HG02981 (cell line): ENCODE results near the gene IL1R1.

Experiments used
- ATAC-seq: cut with Tn5 transposase; IDR thresholded peaks from one replicate; pipeline ENCODE4 v1.9.1; 2021; ENCODE audit warnings: mild to moderate bottlenecking, moderate library complexity; ENCODE audit not compliant: unreplicated experiment

Gene IL1R1

DNA sequence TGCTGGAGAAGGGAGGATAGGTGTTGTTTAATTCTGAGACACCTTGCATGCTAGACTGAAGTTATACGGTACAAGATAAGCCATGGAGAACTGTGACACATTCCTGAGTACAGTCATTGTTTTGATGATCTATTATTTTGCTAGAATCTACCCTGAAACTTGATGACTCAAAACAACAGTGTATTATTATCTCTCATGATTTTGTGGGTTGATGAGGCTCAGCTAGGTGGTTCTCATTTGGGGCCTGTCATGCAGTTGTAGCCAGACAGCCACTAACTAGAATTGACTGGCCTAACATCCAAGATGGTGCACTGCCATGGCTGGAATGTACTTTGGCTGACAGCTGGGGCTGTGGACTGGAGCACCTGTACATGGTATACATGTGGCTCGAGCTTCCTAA, 5.4 kb upstream of the IL1R1 start:
- no peak for ATAC-seq

- ATAC-seq: no peak
Observed at GRCh38 chr2:102138331-102138730, 4.2 kb upstream of the IL1R1 start.

- no peak for ATAC-seq
Observed at GRCh38 chr2:102139851-102140250, 2.7 kb upstream of the IL1R1 start.

DNA sequence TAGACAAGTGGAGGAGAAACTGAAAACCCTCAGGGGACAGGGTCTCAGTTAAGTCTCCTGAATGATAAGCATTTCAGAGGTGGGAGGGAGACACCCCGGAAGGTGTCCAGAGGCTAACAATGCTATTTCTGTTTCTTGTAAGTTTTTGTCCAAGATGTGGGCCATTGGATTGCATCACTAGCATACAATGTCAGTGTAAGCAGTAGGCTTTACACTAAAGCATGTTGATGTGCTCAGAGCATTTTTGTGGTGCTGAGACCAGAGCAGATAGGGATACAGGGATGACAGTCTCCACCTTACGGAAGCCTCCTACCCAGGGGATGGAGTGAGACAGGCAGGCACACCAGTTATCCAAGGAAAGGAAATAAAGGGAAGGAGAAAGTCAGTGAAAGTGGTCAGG, 2.2 kb upstream of the IL1R1 start:
- no peak for ATAC-seq

DNA sequence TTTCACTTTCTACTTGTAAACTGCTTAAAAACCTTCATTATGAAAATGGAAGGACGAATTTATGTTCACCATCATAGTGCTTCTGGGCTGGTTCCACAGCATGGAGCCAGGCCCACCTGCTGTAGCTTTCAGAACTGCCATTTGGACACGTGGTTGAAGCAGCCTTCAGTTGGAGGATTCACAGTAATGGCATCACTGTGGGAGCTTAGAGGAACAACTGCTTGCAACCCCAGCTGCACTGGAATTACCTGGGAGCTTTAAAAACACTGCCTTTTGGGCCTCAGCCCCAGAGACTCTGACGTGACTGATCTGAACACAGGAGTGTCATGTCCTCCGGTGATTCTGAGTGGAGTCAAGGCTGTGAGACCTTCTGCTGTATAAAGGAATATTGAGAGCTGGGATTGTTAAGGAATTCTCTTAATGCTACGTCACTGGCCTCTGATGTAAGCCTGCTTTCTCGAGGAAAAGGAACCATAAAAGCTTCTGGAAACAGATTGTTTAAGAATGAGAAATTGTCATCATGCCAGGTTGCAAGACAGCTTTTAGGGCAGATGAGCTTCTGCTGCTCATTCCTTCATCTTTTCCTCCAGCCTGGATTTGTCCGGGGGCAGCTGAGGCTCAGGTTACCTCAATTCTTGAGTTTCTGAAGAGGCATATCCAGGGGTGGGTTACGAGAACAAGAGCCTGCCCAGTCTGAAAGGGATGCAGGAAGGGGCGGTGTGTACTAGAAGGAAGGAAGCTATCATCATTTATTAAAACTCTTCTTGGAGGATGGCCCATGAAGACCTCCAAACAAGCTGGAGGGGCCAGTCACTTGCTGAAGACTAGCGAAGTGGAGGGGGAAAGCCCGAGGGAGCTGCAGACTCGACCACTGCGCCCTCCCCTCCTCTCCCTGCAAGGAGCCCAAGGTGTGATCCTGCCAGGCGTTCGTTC, 1.3 kb upstream of the IL1R1 start:
- ATAC-seq: no peak

GRCh38 chr2:102142829-102143449, 393 bp downstream of the IL1R1 start:
- no peak for ATAC-seq

- ATAC-seq: no peak
Observed at GRCh38 chr2:102143450-102143985, 972 bp downstream of the IL1R1 start.

- no peak for ATAC-seq
Observed at GRCh38 chr2:102144128-102144527, 1.6 kb downstream of the IL1R1 start.

GRCh38 chr2:102145107-102145506, 2.6 kb downstream of the IL1R1 start:
- ATAC-seq: no peak

DNA sequence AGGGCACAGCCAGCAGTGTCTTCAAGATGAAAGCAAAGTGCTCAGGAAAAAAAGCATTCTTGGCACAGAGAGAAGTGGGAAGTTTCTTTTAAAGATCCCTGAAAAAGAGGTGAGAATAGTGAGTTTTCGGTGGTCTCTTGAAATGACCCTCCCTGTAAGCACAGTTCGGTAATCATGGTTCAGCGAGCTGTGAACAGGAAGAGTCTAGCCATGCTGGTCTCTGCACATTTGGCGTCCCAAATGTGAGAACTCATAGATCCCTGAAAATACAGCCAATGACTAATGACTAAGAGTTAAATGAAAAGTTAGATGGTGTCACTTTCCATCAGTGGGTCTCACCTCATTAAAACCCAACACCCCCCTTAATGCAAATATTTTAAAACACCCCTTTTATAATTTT, 3.4 kb downstream of the IL1R1 start:
- ATAC-seq: no peak

- ATAC-seq: no peak
Observed at GRCh38 chr2:102147935-102148334, 5.4 kb downstream of the IL1R1 start.

GRCh38 chr2:102149243-102149642, 6.7 kb downstream of the IL1R1 start:
- no peak for ATAC-seq

GRCh38 chr2:102149644-102150455, 7.3 kb downstream of the IL1R1 start:
- ATAC-seq: no peak

DNA sequence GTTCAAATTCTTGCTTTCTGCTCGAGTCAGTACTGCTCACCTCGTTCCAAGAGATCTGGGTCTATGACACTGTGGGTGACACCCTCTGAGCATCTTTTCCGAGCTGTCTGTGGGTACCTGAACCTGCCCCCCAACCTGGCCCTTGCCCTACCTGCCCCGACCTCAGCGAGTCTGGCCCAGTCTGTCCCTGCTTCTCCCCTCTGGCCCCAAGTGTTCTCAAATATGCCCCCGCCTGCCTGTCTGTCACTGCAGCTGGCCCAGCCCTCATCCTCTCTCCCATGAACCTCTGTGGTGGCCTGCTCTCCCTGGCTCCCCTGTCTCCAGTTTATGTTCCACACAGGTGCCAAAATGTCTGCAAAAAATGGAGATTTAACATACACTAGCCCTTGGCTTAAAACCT, 11.8 kb downstream of the IL1R1 start:
- no peak for ATAC-seq

GRCh38 chr2:102154946-102155702, 12.6 kb downstream of the IL1R1 start:
- ATAC-seq: no peak

DNA sequence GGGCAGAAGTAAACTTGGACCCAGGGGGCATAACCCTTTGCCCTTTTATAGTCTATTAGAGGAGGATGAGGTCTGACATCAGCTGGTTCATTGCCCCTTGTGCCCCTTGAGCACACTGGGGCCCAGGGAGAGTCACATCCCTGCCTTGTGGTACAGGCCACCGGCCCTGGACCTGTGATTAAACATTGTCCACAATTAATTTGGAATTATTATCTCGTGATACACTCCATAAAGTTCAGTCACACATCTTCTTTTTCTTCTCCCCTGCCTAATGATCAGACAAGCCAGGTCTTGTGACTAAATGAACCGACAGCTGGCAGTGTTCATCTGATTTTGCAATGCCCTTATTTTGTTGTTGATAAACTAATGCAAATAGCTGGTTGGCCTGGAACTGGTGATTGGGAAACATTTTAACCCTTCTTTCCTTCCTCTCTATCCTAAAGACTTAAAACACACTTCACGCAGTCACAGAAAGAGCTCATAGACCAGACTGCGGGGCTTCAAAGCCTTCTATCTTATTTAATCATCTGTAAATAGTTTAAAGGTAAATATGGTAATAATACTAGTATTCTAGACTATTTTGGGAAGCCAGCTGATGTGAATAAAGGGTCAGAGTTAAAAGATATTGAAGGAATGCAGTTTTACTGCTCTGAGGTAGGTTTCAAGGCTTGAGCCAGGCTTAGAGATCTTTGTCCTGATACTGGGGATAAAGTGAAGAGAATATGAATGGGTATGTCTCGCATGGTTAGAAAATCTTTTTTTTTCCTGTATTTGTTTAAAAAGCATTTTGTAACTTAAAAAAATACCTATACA, 13.4 kb downstream of the IL1R1 start:
- no peak for ATAC-seq

- ATAC-seq: no peak
Observed at GRCh38 chr2:102158011-102158755, 15.6 kb downstream of the IL1R1 start.

DNA sequence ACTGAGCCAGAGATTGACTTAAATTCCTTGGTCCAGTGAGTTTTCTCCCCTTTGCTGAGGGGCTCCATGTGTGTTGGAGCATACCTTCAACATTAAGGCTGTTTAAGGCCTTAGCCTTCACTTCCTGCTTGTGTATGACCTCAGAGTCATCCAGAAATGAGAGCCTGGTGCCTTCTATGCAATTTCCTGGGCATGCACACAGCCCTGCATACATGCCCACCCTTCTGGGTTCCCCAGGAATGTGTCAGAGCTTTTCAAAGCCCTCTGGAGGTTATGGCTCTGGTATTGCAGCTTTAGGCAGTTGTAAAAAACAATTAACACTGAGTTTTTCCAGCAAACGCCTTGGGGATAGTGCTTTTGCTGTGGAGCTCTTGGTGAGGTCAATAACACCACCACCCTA, 16.7 kb downstream of the IL1R1 start:
- ATAC-seq: no peak
